GM13977 (cell line): ENCODE data around the gene ADCY9.

Experiments
- DNase-seq: peaks from one replicate; pipeline ENCODE4 v3.0.0; 2012; ENCODE audit warnings: low spot score
- in situ Hi-C: fragments of 300-500 bp; cut with MboI; formaldehyde crosslinking; loops from one replicate; pipeline ENCODE4 v1.12.0; 2022; ENCODE audit warnings: low sequenced_read_pairs, low pct_unique_long_range_greater_than_20kb, mixed read lengths, inconsistent platforms; ENCODE audit not compliant: unreplicated experiment
- TF ChIP-seq, protein P1 (sequence below): IDR thresholded peaks from 2 replicates; pipeline ENCODE4 v1.5.1; 2012; ENCODE audit warnings: mild to moderate bottlenecking, control low read depth; ENCODE audit not compliant: insufficient read depth; ENCODE audit errors: extremely low read depth, missing control alignments

ADCY9 gene

DNA sequence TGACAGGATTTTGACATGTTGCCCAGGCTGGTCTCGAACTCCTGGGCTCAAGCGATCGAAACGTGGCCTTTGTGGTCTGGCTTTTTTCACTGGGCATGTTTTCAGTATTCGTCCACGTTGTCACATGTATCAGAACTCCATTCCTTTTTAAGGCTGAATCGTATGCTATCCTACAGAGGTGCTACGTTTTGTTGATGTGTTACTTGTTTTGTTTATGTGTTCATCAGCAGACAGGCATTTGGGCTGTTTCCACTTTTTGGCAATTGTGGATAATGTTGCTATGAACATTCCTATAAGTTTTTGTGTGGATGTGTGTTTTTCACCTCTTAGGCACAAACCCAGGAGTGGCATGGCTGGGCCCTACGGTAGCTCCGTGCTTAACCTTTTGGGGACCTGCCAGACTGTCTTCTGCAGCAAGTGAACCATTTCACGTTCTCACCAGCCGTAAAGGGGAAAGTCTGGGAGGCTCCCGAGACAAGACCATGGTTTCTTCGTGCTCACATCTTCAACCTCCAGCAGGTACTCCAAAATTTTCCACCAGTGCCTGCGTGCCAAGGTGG lies 26.9 kb downstream of the ADCY9 start:
- in situ Hi-C loops = no loop called here
- DNase-seq = no peak
- TF ChIP-seq, protein P1, sequence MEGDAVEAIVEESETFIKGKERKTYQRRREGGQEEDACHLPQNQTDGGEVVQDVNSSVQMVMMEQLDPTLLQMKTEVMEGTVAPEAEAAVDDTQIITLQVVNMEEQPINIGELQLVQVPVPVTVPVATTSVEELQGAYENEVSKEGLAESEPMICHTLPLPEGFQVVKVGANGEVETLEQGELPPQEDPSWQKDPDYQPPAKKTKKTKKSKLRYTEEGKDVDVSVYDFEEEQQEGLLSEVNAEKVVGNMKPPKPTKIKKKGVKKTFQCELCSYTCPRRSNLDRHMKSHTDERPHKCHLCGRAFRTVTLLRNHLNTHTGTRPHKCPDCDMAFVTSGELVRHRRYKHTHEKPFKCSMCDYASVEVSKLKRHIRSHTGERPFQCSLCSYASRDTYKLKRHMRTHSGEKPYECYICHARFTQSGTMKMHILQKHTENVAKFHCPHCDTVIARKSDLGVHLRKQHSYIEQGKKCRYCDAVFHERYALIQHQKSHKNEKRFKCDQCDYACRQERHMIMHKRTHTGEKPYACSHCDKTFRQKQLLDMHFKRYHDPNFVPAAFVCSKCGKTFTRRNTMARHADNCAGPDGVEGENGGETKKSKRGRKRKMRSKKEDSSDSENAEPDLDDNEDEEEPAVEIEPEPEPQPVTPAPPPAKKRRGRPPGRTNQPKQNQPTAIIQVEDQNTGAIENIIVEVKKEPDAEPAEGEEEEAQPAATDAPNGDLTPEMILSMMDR = no peak

DNA sequence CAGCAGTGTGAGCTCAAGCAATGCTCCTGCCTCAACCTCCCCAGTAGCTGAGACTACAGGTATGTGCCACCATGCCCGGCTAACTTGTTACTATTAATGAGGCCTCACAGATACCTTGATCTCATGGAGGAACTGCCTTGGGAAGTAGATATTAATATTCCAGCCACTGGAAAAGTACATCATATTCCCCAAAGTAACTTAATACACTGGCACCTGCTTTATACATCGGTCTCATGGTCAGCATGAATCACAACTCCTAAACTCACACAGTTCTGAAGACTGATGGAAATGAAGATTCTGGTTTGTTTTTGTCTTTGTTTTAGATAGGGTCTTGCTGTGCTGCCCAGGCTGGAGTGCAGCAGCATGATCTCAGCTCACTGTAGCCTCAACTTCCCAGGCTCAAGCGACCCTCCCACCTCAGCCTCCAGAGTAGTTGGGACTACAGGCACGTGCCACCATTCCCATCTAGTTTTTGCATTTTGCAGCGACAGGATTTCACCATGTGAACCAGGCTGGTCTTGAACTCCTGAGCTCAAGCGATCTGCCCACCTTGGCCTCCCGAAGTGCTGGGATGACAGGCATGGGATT lies 28.2 kb downstream of the ADCY9 start:
- no peak for DNase-seq
- TF ChIP-seq, protein P1 = no peak
- in situ Hi-C loops = no loop called here

DNA sequence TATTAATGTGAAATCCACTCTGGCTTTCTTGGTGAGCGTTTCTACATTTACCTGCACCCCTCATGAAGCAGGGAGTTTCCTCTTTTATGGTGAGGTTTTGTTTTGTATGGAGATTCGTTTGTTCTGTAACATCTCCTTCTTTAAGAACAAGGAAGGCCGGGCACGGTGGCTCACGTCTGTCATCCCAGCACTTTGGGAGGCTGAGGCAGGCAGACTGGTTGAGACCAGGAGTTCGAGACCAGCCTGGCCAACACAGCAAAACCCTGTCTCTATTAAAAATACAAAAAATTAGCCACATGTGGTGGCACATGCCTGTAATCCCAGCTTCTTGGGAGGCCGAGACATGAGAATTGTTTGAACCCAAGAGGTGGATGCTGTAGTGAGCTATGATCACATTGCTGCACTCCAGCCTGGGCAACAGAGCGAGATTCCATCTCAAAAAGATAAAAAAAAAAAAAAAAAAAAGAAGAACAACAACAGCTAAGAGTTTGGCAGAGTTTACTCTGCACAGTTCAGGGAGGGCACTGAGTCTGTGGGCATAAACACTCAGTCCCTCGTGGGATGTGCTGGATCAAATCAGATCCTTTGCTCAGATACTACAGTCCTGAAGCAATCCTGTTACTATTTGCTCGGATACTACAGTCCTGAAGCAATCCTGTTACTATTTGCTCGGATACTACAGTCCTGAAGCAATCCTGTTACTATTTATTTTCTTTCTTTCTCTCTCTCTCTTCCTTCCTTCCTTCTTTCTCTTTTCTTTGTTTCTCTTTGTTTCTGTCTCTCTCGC lies 28.9 kb downstream of the ADCY9 start:
- no peak for DNase-seq
- in situ Hi-C loops = no loop called here
- TF ChIP-seq, protein P1 = no peak

DNA sequence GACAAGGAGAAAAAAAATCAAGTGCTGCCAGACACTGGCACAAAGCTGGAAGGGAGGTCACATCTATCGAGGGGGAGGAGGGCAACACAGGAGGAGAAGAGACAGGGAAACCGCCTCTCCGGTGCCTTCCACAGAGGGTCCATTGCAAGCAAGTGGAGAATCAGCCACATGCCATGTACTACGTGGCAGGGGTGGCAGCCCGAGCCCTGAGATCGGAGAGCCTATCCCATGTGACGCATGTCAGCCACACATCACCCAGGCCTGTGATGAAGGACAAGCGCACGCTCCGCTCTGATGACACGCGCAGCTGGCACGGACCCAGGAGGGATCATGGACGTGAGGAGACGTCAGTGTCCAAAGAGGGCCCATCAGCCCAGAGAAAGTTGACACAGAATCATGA lies 30.1 kb downstream of the ADCY9 start:
- TF ChIP-seq, protein P1 = no peak
- in situ Hi-C loops = no loop called here
- DNase-seq = no peak

DNA sequence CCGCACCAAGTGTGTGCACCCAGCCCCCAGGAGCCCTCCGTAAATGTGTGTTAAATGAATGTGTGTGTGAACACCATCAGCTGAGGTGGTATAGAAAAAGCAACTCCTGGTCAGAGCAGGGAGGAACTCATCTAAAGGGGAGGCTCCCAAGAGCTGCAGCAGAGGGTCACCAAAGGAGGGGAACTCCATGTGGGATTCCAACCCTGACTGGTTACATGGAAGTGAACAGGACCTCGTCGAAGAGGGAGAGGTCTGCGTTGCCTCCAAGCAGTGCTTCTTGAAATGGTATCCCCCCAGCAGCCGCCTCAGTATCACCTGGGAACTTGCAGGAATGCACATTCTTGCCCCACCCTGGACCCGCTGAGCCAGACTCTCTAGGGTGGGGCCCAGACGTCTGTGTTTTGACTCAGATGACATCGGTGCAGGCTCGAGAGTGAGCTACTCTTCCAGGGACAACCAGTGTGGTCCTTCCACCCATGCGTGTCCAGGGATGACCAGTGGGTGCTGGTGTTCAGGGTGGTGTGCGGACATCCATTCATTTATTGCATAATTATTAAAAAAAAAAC lies 30.8 kb downstream of the ADCY9 start:
- in situ Hi-C loops = no loop called here
- TF ChIP-seq, protein P1 = no peak
- DNase-seq = no peak

DNA sequence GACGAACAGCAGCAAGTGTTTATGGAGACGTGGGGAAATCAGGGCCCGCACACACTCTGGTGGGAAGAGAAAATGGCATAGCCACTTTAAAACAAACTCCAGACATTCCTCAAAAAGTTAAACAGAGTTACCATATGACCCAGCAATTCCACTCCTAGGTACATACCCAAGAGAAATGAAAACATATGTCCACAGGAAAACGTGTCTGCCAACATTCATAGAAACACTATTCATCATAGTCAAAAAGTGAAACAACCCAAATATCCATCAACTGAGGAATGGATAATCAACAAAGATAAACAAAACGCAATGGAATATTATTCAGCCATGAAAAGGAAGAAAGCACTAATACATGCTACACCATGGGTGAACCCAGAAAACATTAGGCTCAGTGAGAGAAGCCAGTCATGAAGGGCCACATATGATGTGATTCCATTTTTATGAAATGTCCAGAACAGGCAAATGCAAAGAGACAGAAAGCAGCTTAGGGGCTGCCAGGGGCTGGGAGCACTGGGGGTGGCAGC lies 32.8 kb downstream of the ADCY9 start:
- DNase-seq = no peak
- in situ Hi-C loops = no loop called here
- TF ChIP-seq, protein P1 = no peak
